ENCODE results near the gene PLCH1. TPM values are rescaled to one million over a fixed set of nuclear protein-coding genes. Genes with fewer than 3 reads are reported as not detected.

The PLCH1 gene
- total and polyA plus RNA-seq, 2 experiments from 2014 or later = 8.1 to 25.3 TPM

GRCh38 chr3:155360281-155360680 is 384.6 kb downstream of the PLCH1 start:
- TF ChIP-seq ZNF462 (CRISPR knock-in tag; IDR thresholded peaks at IDR 0.05) (no peak), JUNB (IDR thresholded peaks at IDR 0.05; ENCODE audit: unreplicated experiment) (no peak), CREB1 (CRISPR knock-in tag; IDR thresholded peaks at IDR 0.05; ENCODE audit: low read depth) (no peak), EZH2phosphoT487 (IDR thresholded peaks at IDR 0.05; ENCODE audit: unreplicated experiment) (no peak)
- DNase-seq (ENCODE audit: low spot score) (no peak), ATAC-seq (no peak)
- peaks cover 38% of the 10 kb centered on the region for H3K36me3 Mint-ChIP-seq (ENCODE audit: low read depth)
- H3K4me3 Mint-ChIP-seq = no peak overlapping the region
- Histone ChIP-seq H3K4me1 (ENCODE audit: insufficient read depth) (peaks cover 52% of the 10 kb centered on the region), H3K27me3 (ENCODE audit: insufficient read depth) (no peaks in the 10 kb centered on the region), H2AFZ (no peak overlapping the region), H3K27ac (ENCODE audit: low read depth) (no peak overlapping the region), H3K4me3 (no peak overlapping the region), H3K4me2 (0 out of 2 replicates have a peak overlapping the region, but pooled peaks have one; percentile 10), H4K20me1 (replicated peaks; ENCODE audit: insufficient read depth) (no peaks in the 10 kb centered on the region), H3F3A (replicated peaks; ENCODE audit: low read depth) (no peaks in the 10 kb centered on the region), H3K79me2 (replicated peaks; ENCODE audit: insufficient read depth) (no peaks in the 10 kb centered on the region), H3K9me2 (ENCODE audit: insufficient read depth) (no peaks in the 10 kb centered on the region; the same call in 1 of the 2 replicates), H3K36me3 (ENCODE audit: insufficient read depth) (no peaks in the 10 kb centered on the region)
- H3K27ac Mint-ChIP-seq = no peak overlapping the region
- H3K9me3 Mint-ChIP-seq = peaks cover 19% of the 10 kb centered on the region; the same call in 2 of the 3 replicates
- H3K27me3 Mint-ChIP-seq (ENCODE audit: insufficient read depth, low read depth, poor library complexity) = peaks cover 17% of the 10 kb centered on the region
- peaks cover 76% of the 10 kb centered on the region for H3K4me1 Mint-ChIP-seq

- Histone ChIP-seq H2AFZ (no peak overlapping the region), H3K27ac (ENCODE audit: low read depth) (no peak overlapping the region), H3F3A (replicated peaks; ENCODE audit: low read depth) (no peaks in the 10 kb centered on the region), H3K27me3 (ENCODE audit: insufficient read depth) (no peaks in the 10 kb centered on the region), H3K4me2 (peak overlapping the region; percentile 35; the same call in 1 of the 2 replicates), H3K9me2 (ENCODE audit: insufficient read depth) (no peaks in the 10 kb centered on the region; the same call in 1 of the 2 replicates), H4K20me1 (replicated peaks; ENCODE audit: insufficient read depth) (no peaks in the 10 kb centered on the region), H3K79me2 (replicated peaks; ENCODE audit: insufficient read depth) (no peaks in the 10 kb centered on the region), H3K36me3 (ENCODE audit: insufficient read depth) (no peaks in the 10 kb centered on the region), H3K4me1 (ENCODE audit: insufficient read depth) (peaks cover 32% of the 10 kb centered on the region), H3K4me3 (no peak overlapping the region)
- peak; percentile 64 for DNase-seq (ENCODE audit: low spot score)
- Mint-ChIP-seq H3K4me1 (peaks cover 57% of the 10 kb centered on the region), H3K4me3 (no peak overlapping the region), H3K27me3 (ENCODE audit: insufficient read depth, low read depth, poor library complexity) (peaks cover 16% of the 10 kb centered on the region), H3K27ac (no peak overlapping the region), H3K9me3 (peaks cover 8% of the 10 kb centered on the region; the same call in 1 of the 3 replicates), H3K36me3 (ENCODE audit: low read depth) (peaks cover 27% of the 10 kb centered on the region)
- peak; percentile 49 to 79 for TF ChIP-seq CTCF (conservative IDR thresholded peaks at IDR 0.05; ENCODE audit: low read depth in 2 of 2)
- TF ChIP-seq EZH2 (IDR thresholded peaks at IDR 0.05; ENCODE audit: low read depth, unreplicated experiment) = no peak
- TF ChIP-seq STAT1 (IDR thresholded peaks at IDR 0.05; ENCODE audit: unreplicated experiment) = no peak
- TF ChIP-seq REST (IDR thresholded peaks at IDR 0.05; ENCODE audit: unreplicated experiment) = no peak
- peak; percentile 91 for ATAC-seq
These were observed 388.1 kb downstream of the PLCH1 start for GRCh38 chr3:155356594-155357370.
